NCI-H1436 (cell line): ENCODE results near the gene PCYT2.
"Not testable (repeated sequence)": the region's sequence is repeated elsewhere in the genome, so short reads cannot be mapped to it uniquely, and the experiment has no call there.

Experiments used
- DNase-seq: peaks from one replicate; lab custom pipeline; 2025; lab: John Stamatoyannopoulos, UW

Gene PCYT2

DNA sequence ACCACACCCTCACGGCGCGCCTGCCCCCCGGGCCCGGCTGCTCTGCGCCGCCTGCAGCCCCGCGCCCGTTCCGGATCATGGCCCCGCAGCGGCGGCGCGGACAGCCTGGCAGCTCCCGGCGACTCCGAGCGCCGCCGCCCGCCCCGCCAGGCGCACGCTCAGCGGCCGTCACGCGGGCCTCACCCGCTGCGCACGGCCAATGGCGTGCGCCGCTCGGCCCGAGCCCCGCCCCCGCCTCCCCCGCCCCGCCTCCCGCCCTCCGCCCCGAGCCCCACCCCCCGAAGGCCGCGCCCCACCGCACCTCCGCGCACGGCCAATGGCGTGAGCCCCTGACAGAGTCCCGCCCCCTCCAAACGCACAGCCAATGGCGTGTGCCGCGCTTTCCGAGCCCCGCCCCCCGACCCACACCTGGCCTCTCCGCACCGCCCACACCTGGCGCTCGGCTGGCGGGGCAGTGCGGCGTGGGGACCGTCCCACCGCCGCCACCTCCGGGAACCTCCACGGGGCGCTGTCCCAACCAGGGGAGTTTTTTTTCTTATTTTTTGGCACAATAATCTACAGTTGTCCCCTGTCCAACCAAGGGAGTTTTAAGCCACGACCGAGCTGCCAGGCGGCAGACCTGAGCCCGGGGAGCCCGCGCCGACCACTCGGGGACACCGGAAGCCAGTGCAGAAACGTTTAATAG is at the start of gene PCYT2:
PCYT2 (minus strand) TSS at position 123 of the 685 bp plus-strand sequence; CDS start at position 79, 44 bp downstream.
- DNase-seq = peak; percentile 98

DNA sequence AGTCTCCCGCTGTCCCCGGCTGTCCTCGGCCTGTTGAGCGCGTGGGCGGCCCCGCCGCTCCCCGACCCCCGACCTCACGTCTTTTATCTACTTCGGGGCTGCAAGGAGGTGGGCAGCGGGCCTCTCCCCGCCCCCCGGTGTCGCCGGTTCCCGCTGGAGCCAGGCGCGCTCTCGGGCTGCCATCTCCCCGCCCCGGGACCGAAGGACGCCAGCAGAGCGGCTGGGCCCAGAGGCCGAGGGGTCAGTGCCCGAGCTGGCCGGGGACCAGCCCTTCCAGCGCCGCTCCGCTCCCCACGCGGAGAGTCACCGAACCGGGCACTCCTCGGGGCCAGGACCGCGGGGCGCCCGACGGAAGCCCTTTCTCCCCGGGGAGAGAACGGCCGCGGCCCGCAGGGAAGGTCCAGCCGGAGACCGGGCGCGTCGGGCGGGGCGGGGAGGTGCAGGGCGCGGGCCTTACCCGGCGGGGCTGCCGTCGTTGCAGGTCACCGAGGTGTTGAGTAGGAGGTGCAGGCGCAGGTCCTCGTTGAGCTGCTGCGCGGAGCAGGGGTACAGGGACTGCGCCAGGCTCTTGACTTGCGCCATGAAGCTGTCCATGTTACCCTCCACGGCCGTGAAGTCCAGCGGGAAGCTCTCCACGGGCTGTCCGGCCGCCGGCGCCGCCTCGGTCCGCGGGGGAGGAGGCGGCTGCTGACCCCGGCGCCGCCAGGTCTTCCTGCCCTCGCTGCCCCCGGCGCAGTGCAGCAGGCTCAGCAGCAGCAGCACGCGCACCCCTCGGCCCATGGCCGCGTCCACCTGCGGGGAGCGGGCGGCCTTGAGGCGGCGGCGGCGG is 49.1 kb upstream of the PCYT2 start:
- no peak for DNase-seq

DNA sequence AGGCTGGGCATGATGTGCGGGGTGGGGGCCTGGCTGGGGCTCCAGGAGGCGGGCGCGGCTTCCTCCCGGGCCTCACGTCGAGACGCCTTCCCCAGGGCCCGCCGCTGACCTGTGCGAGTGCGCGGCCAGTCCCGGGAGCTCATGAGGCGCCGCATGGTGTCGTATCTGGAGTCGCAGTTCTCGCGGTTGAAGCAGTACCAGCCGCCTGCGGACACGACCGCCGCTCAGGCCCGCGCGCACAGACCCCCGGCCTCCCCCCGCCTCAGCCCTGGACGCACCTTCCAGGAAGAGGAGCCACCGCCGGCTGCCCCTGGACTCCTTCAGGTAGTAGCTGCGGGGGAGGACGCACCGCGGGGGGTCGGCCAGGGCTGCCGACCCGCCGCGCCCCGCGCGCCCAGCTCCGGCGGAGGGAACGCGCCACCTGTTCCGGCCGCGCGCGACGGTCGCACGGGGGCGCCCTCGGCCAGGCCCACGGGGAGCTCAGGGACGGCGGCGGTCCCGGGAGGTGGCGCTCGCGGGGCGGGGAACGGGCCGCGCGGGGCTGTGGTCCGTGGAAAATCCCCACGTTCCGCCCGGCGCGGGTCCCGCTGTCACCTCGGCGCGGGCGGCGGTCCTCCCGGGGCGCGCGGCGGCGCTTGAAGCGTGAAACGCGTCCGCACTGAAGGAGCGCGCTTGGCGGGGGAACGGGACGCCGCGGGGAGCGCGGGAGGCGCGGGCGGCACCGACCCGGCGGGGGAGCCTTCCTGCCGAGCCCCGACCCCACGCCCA is 48.3 kb upstream of the PCYT2 start:
- DNase-seq = peak; percentile 52

DNA sequence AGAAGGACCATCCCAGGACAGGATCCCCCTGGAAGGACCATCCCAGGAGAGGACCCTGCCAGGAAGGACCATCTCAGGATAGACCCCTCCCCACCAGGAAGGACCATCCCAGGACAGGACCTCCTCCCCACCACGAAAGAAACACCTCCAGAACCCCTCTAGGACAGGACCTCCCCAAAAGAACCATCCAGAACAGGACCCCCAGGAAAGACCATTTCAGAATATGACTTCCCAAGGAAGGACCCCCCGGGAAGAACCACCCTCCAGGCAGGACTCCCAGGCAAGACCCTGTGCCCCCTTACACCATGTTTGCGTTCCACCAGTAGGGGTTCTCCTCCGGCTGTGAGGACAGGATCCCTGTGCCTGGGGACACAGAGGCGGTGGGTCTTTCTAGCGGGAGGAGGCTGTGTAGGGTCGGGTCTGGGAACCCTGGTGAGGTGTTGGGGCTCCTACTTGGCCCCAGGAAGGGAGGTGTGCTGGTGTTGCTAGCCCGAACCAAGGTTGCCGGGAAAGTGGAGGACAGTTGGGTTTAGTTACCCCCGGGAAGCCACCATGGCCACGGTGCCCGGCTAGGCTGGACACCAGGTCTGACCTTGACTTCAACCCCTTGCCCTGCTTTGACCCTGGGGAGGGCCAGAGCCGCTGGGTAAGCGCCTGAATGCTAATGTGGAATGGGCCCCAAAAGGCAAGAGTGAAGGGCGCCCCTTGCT is 47.6 kb upstream of the PCYT2 start:
- DNase-seq = no peak

DNA sequence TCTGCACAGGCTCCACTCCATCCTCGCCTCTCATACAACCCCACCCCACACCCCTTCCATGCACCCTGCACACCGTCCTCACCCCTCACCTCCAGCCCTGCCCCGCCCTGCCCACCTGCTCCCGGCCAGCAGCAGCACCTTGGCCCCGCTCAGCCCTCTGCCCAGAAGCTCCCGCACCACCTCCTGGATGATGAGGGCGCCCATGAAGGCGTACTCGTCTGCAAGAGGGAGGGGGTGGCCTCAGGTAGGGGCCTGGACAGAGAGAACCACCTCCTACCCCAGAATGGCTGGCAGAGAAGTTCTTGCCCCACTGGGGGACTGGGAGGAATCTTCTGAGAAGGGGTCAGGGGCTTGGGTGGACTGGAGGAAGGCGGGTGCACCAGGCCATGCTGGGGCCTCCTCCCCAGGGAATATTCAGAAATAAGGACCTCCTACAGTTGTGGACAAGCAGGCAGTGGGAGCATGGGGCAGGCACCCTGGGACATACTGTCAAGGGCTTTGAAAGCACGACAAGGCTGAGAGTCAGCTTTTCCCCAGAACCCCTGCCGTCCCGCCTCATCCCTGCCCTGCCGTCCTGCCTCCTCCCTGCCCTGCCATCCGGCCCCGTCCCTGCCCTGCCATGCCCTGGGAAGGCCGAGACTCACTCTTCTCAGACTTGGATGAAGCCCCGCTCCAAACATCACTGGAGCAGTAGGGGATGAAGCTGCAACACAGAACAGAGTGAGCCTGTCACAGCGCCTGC is 46.7 kb upstream of the PCYT2 start:
- no peak for DNase-seq

DNA sequence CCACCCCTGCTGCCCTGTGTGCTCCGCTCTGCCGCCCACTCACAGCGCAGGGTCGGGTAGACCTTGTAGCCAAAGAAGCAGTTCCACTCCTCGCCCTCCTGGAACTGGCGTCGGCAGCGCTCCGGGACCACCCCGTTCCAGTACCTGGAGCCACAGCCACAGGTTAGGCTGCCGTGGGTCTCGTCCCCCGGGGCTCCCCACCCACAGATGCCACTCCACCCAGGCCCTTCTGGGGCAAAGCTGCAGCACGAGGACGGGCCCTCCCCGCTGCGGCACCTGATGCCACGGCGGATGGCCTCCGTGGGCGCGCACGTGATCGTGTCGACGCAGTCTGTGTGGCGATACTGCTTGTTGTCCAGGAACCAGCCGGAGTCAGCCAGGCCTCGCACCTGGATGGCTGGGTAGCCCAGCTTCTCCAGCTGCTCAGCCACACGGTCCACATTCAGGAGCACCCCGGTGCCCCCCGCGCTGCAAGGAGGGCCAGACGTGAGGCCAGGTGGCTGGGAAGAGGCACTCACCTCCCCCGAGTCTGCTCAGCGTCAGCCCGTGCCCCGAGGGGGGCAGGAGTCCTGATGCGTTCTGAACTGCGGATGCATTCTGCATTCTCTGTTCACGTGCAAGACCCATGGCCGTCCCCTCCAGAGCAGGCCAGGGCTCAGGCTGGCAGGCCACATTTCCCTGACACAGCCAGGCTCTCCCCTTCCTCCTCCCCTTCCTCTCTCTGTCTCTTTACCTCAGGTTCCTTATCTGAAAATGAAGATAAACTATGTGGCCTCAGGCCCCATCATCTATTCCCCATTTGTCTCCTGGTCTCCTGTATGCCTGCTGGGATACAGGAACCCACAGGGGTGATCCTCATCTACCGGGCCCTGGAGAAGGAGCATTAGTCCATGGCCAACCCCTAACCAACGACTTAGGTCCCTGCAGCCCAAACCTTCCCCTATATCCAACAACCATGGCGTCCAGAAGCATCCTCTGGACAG is 45.7 kb upstream of the PCYT2 start:
- DNase-seq = no peak

DNA sequence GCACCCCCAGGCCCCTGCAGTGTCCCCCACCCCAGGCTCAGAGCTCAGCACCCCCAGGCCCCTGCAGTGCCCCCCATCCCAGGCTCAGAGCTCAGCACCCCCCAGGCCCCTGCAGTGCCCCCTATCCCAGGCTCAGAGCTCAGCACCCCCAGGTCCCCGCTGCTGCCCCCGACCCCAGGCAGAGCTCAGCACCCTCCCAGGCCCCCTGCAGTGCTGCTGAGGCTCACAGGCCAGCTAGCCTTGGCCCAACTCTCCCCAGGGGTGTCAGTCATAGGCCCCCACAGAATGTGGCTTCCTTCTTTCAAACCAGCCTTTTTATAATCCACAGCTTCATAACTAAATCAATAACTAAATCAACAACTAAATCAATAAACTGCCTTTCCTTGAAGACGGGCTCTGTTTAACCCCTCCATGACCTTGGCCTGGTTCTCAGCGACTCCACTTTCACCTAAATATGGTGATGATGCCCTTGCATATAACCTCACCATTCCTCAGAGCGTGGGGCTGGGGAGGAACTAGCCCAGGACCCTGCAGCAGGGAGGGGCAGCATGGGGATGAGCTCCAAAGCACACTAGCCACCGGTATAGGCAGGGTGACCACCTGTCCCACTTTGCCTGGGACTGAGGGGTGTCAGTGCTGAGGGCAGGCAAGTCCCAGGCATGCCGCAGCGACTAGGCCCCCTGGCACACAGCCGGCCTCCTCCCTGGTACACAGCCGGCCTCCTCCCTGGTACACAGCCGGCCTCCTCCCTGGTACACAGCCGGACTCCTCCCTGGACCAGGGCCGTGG is 44.8 kb upstream of the PCYT2 start:
- DNase-seq = no peak

DNA sequence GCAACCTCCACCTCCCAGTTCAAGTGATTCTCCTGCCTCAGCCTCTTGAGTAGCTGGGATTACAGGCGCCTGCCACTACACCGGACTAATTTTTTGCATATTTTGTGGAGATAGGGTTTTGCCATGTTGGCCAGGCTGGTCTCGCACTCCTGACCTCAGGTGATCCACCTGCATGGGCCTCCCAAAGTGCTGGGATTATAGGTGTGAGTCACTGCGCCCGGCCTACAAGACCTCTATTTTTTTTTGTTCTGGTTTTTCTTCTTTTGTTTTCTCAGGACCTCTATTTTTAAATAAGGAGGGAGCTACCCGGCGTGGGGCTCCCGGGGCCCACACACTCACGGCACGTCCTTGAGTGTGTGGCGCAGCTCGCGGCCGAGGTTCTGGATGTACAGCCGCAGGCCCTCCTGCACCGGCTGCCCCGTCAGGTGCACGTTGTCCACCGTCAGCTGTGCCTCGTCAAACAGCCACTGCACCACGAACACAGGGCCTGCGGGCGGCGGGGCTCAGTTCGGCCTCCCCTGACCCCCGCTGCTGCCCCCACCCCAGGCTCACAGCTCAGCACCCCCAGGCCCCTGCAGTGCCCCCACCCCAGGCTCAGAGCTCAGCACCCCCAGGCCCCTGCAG is 44.0 kb upstream of the PCYT2 start:
- no peak for DNase-seq

DNA sequence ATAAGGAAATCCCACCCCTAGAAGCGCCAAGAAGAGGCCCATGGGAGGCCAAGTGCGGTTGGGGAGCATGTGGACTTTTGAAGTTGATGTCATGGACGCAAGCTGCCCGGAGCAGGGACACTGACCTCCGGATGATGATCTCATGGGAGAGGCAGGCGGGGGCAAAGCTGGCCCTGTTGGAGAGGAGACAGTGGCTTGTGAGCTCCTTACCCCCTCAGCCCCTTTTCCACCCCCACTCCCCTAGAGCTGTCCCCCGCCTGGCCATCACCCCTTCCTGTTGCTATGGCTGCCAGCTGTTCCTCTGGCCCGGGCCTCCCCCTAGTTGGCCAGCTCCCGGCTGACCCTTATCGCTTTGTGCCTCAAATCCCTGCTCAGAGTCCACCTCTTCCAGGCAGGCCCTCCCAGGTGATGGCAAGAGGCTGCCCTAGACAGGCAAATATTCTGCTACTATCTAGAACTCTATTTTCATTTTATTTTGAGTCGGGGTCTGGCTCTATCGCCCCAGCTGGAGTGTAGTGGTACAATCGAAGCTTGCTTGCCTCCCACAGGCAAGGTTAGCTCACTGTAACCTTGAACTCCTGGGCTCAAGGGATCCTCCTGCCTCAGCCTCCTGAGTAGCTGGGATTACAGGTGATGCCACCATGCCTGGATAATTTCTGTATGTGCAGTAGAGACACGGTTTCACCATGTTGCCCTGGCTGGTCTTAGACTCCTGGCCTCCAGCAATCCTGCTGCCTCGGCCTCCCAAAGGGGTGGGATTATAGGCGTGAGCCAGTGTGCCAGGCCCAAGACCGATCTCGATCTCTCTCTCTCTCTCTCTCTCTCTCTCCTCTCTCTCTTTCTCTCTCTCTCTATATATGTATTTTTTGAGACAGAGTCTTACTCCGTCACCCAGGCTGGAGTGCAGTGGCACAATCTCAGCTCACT is 43.2 kb upstream of the PCYT2 start:
- no peak for DNase-seq

DNA sequence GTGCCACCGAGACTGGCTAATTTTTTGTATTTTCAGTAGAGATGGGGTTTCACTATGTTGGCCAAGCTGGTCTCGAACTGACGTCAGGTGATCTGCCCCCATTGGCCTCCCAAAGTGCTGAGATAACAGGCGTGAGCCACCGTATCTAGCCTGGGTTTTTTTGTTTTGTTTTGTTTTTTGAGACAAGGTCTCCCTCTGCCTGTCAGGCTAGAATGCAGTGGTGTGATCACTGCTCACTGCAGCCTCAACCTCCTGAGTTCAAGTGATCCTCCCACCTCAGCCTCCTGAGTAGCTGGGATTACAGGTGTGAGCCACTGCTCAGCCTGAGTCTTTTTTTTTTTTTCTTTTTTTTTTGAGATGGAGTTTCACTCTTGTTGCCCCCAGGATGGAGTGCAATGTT is 42.2 kb upstream of the PCYT2 start:
- not testable (repeated sequence) for DNase-seq

DNA sequence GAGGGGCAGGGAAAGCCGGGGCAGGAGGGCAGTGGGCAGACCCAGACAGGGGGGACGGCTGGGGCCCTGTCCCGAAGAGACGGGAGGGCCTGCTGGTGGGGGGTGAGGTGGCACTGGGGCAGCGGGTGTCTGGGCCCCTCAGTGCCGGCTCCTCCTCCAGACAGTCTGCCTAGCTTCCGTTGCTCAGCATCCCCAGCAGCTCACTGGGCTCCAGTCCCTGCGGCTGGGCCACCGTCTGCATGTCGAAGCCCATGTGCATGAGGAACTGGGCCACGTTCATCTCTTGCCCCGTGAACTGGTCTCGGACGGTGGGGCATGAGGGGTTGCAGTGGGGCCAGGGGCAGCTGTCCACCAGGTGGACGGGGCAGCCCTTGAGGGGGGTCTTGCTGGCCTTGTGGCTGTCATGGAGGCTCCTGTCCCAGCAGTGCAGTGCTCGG is 41.6 kb upstream of the PCYT2 start:
- no peak for DNase-seq

DNA sequence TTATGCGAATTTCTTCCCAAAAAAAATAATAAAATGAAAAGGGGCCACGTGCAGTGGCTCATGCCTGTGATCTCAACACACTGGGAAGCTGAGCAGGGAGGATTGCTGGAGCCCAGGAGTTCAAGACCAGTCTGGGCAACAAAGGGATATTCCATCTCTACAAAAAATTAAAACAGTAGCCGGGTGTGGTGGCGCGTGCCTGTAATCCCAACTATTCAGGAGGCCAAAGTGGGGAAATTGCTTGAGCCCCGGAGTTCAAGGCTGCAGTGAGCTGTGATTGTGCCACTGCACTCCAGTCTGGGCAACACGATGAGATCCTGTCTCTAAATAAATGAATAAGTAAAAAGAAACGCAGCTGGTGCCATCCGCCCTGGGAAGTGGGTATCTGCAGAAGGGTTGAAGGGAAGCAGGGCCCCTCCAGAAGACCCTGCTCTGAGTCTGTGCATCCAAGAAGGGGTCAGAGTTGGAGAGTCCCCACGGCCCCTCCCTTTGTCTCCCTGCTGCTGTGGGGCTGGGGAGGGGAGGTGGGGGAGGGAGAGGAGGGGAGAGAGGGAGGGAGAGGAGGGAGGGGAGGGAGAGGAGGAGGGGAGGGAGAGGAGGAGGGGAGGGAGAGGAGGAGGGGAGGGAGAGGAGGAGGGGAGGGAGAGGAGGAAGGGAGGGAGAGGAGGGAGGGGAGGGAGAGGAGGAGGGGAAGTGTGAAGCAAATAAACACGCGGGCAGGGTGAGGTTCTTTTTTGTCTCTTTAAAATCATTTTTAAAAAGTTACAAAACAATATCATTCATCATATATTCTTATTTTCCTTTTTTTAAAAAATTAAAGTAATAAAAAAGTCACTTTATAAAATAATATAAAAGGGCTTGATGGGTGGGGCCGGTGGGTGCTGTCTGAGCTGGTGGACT is 40.8 kb upstream of the PCYT2 start:
- DNase-seq = no peak

DNA sequence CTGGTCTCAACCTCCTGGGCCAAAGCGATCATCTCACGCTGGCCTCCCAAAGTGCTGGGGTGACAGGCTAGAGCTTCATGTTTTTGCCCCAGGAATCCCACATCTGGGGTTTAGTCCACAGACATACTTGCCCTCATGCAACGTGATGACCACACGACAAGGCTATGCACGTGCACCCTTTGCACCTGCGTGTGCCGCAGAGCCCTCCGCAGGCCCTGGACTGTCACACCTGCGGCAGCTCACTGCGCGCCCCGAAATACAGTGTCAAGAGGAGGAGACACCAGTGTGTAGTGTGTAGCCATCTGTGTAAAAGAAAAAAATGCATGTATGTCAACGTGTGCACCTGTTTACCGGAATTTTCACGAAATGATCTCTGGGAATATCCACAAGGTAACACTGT is 39.3 kb upstream of the PCYT2 start:
- no peak for DNase-seq

DNA sequence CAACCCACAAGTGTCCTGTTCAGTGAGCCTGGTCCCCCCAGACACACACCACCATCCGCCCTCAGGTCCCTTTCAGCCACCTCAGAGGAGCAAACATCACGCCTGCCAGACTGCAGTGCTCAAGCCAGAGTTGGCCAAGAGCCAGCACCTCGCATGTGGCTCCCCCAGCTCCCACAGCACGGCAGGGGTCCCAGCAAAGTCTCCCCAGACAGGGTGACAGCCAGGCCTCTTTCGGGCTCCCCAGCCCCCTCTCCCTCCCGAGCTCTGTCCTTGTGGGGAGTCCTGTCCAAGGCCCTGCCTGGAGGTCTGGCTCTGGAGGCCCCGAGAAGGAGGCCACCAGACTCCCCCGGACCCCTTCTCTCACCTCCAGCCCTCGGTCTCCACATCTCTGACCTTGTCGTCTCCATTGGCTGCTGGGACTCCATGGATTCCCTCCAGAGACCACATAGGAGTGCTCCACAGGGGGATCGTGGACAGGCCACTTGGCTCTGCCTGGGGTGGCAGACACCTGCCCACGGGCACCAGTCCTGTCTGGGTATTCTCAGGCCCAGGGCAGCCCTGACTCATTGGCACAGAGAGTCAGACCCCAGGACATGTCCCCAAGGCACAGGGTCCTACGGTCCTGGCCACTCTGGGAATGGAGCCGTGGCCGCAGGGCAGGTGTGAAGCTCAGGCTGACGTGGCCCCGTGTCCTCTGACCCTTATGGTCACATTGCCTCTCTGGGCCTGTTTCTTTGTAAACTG is 37.6 kb upstream of the PCYT2 start:
- DNase-seq = no peak

DNA sequence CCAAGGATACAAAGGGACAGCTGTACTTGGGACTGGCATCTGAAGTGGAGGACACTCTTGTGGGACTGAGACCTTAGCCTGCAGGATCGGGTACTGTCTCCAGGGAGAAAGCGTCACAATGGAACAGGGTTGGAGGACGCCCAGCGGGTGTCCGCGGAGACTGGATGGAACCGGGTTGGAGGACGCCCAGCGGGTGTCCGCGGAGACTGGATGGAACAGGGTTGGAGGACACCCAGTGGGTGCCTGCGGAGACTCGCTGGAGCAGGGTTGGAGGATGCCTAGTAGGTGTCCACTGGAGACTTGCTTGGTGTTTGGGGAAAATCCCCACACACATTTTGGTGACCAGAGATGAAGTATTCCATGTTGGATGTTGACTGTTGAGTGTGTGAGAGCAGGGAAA is 36.0 kb upstream of the PCYT2 start, which contains the start of gene MYADML2:
MYADML2 (minus strand) TSS at position 45 of the 400 bp plus-strand sequence. CDS start 5,492 bp downstream, outside the sequence.
- DNase-seq = no peak

DNA sequence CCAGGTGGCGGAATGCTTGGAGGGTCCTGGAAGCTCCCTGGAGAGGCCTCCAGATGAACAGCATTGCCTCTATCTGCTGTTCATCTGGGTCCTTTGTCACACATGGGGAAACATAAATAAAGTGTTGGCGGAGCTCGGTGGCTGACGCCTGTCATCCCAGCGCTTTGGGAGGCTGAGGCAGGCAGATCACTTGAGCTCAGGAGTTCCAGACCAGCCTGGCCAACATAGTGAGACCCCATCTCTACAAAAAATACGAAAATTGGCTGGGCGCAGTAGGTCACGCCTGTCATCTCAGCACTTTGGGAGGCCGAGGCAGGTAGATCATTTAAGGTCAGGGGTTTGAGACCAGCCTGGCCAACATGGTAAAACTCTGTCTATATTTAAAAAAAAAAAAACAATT is 33.7 kb upstream of the PCYT2 start:
- DNase-seq = no peak
